ENCODE data around the gene B4GALT1.

DNA sequence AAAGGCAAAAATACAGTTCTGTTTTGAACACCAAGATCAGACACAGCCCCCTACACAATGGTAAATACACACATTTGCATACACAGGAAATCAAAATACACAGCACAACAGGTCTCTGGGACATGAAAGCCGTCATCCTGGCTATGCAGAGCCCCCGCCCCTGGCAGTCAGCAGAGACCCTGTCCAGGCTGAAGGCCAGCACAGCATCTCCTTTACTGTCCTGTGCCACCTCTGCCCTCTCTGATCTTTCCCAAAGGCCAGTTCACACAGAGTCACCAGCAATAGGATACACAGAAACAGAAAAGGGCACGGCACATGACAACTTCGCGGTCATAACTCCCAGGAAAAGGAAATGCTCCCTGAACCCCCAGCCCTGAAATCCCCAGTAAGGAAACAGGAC, 56.5 kb downstream of the B4GALT1 start:
- TF ChIP-seq, protein P1, sequence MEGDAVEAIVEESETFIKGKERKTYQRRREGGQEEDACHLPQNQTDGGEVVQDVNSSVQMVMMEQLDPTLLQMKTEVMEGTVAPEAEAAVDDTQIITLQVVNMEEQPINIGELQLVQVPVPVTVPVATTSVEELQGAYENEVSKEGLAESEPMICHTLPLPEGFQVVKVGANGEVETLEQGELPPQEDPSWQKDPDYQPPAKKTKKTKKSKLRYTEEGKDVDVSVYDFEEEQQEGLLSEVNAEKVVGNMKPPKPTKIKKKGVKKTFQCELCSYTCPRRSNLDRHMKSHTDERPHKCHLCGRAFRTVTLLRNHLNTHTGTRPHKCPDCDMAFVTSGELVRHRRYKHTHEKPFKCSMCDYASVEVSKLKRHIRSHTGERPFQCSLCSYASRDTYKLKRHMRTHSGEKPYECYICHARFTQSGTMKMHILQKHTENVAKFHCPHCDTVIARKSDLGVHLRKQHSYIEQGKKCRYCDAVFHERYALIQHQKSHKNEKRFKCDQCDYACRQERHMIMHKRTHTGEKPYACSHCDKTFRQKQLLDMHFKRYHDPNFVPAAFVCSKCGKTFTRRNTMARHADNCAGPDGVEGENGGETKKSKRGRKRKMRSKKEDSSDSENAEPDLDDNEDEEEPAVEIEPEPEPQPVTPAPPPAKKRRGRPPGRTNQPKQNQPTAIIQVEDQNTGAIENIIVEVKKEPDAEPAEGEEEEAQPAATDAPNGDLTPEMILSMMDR (IDR thresholded peaks at IDR 0.05), result no peak
- TF ChIP-seq POLR2A (IDR thresholded peaks at IDR 0.05), result no peak

Measured in thyroid gland (tissue), 4 donors.